PC-3 (cell line): ENCODE measurements around the gene OPRL1. TPM values are rescaled to one million over a fixed set of nuclear protein-coding genes. Genes with fewer than 3 reads are reported as not detected.

ENCODE experiments used
- ATAC-seq: fragments of 200-7000 bp; cut with Tn5 transposase; 2 replicates; pipeline ENCODE4 v1.9.1; 2020; ENCODE audit warnings: mild to moderate bottlenecking, moderate library complexity
- BruUV-seq: library from RNA; stranded (reverse); fragments of 400-500 nt; replicated peaks from 2 replicates; lab custom pipeline; 2021; lab: Mats Ljungman, UMichigan
- CTCF ChIA-PET: fragments of 300-600 bp; sonication (Branson Sonifier 250); formaldehyde crosslinking; loops from one replicate; lab custom pipeline; 2022; ENCODE audit warnings: antibody characterized with exemption; lab: Charles Lee
- POLR2A ChIA-PET: fragments of 300-600 bp; sonication (Branson Sonifier 250); formaldehyde crosslinking; loops from one replicate; lab custom pipeline; 2022; ENCODE audit warnings: antibody characterized with exemption; ENCODE audit not compliant: unreplicated experiment; lab: Charles Lee
- DNase-seq: peaks from one replicate; pipeline ENCODE4 v3.0.0-alpha.2; 2015
- H2AFZ ChIP-seq: fragments of 300-600 bp; sonication (generic); 2 replicates; pipeline ENCODE4 v1.6.0; 2016; ENCODE audit warnings: antibody characterized with exemption, low read length
- H3F3A ChIP-seq: fragments of 300-600 bp; sonication (generic); one replicate; pipeline ENCODE4 v1.6.0; 2017; ENCODE audit warnings: antibody characterized with exemption, low read length, control low read depth, mild to moderate bottlenecking; ENCODE audit not compliant: unreplicated experiment
- H3K27ac ChIP-seq: fragments of 300-600 bp; sonication (generic); 2 replicates; pipeline ENCODE4 v1.5.1; 2016; ENCODE audit warnings: mild to moderate bottlenecking, low read length
- H3K27me3 ChIP-seq: fragments of 300-600 bp; sonication (generic); 2 replicates; pipeline ENCODE4 v1.6.1; 2016; ENCODE audit warnings: low read length, mixed read lengths
- H3K36me3 ChIP-seq: fragments of 300-600 bp; sonication (generic); 2 replicates; pipeline ENCODE4 v1.6.1; 2016; ENCODE audit warnings: low read depth, mixed run types, low read length, mixed read lengths
- H3K4me1 ChIP-seq: fragments of 300-600 bp; sonication (generic); 2 replicates; pipeline ENCODE4 v1.5.1; 2016; ENCODE audit warnings: low read length; ENCODE audit not compliant: insufficient read depth
- H3K4me2 ChIP-seq: fragments of 300-600 bp; sonication (generic); 2 replicates; pipeline ENCODE4 v1.6.0; 2016; ENCODE audit warnings: low read length
- H3K4me3 ChIP-seq: fragments of 300-600 bp; sonication (generic); 2 replicates; pipeline ENCODE4 v1.5.1; 2016; ENCODE audit warnings: mild to moderate bottlenecking, low read length, mixed read lengths
- H3K79me2 ChIP-seq: fragments of 300-600 bp; sonication (generic); 2 replicates; pipeline ENCODE4 v1.6.1; 2017; ENCODE audit warnings: low read length, mixed read lengths
- H3K9ac ChIP-seq: fragments of 300-600 bp; sonication (generic); 2 replicates; pipeline ENCODE4 v1.6.0; 2016; ENCODE audit warnings: mild to moderate bottlenecking, low read length
- H3K9me2 ChIP-seq: fragments of 300-600 bp; sonication (generic); replicated peaks from 2 replicates; pipeline ENCODE4 v1.6.1; 2016; ENCODE audit warnings: mixed run types, low read length, mixed read lengths
- H3K9me3 ChIP-seq: fragments of 300-600 bp; sonication (generic); 2 replicates; pipeline ENCODE4 v1.6.1; 2016; ENCODE audit warnings: low read length, mixed read lengths
- H4K20me1 ChIP-seq: fragments of 300-600 bp; sonication (generic); 2 replicates; pipeline ENCODE4 v1.6.1; 2016; ENCODE audit warnings: low read length, mixed read lengths
- CTCF ChIP-seq: fragments of 300-600 bp; sonication (generic); conservative IDR thresholded peaks from 2 replicates; pipeline ENCODE4 v1.5.1; 2017; ENCODE audit warnings: antibody characterized with exemption, low read depth, mild to moderate bottlenecking, low read length
- EZH2 ChIP-seq: fragments of 300-600 bp; sonication (generic); IDR thresholded peaks from one replicate; pipeline ENCODE4 v1.6.1; 2017; ENCODE audit warnings: antibody characterized with exemption, mild to moderate bottlenecking, low read length; ENCODE audit not compliant: unreplicated experiment
- EZH2phosphoT487 ChIP-seq: fragments of 300-600 bp; sonication (generic); IDR thresholded peaks from 2 replicates; pipeline ENCODE4 v1.6.1; 2018; ENCODE audit warnings: mild to moderate bottlenecking, antibody characterized with exemption, low read length, borderline replicate concordance
- intact Hi-C: fragments of 100-400 bp; cut with micrococcal nuclease; formaldehyde crosslinking; loops from 2 replicates; pipeline ENCODE4 v1.9.0; 2023
- total RNA-seq: library from RNA; depleted of rRNA; stranded (reverse); fragments of >200 nt; gene quantifications from 2 replicates; pipeline ENCODE4 v1.2.3, GENCODE V29; 2014

Gene OPRL1
- total RNA-seq, 1 experiment from 2014 or later, result 5.6 TPM

GRCh38 chr20:64106981-64107735, 27.3 kb downstream of the OPRL1 start, which contains the start of gene NPBWR2:
NPBWR2 (minus strand) TSS chr20:64107565; CDS start chr20:64106831, 734 bp downstream.
- Histone ChIP-seq H3K4me1 (no peaks in the 10 kb centered on the region), H3F3A (no peaks in the 10 kb centered on the region), H3K9ac (no peak within 1 kb of the TSS), H3K36me3 (no peaks in the 10 kb centered on the region), H3K4me3 (no peak within 1 kb of the TSS), H3K79me2 (no peaks in the 10 kb centered on the region), H3K9me3 (no peaks in the 10 kb centered on the region), H3K27ac (no peak within 1 kb of the TSS), H4K20me1 (no peaks in the 10 kb centered on the region), H2AFZ (no peak within 1 kb of the TSS), H3K9me2 (no peaks in the 10 kb centered on the region), H3K4me2 (no peak within 1 kb of the TSS), H3K27me3 (no peaks in the 10 kb centered on the region)
- DNase-seq, result no peak
- intact Hi-C loops, result no loop called here
- no TSS peak for BruUV-seq
- no peak for ATAC-seq
- ChIA-PET CTCF (no interaction called here), POLR2A (no interaction called here)
- TF ChIP-seq EZH2phosphoT487 (no peak), CTCF (no peak), EZH2 (no peak)

GRCh38 chr20:64107736-64108457, 28.0 kb downstream of the OPRL1 start:
- no peak for DNase-seq
- H3K4me2 ChIP-seq, result no peak overlapping the region
- BruUV-seq, result no TSS peak
- H3K4me3 ChIP-seq, result no peak overlapping the region
- ChIA-PET CTCF (no interaction called here), POLR2A (no interaction called here)
- H3F3A ChIP-seq, result no peaks in the 10 kb centered on the region
- ATAC-seq, result no peak
- H3K9me2 ChIP-seq, result no peaks in the 10 kb centered on the region
- H3K4me1 ChIP-seq, result no peaks in the 10 kb centered on the region
- TF ChIP-seq EZH2 (no peak), CTCF (no peak), EZH2phosphoT487 (no peak)
- H3K9ac ChIP-seq, result no peak overlapping the region
- H4K20me1 ChIP-seq, result no peaks in the 10 kb centered on the region
- H3K79me2 ChIP-seq, result no peaks in the 10 kb centered on the region
- intact Hi-C loops, result no loop called here
- H3K9me3 ChIP-seq, result no peaks in the 10 kb centered on the region
- H3K36me3 ChIP-seq, result no peaks in the 10 kb centered on the region
- no peak overlapping the region for H3K27ac ChIP-seq
- H3K27me3 ChIP-seq, result no peaks in the 10 kb centered on the region
- no peak overlapping the region for H2AFZ ChIP-seq
